H1 (cell line): ENCODE results near the gene SCNN1B. TPM values are rescaled to one million over a fixed set of nuclear protein-coding genes. Genes with fewer than 3 reads are reported as not detected.

ENCODE experiments used
- CTCF ChIA-PET: fragments of 300-600 bp; sonication (Branson Sonifier 250); formaldehyde crosslinking; loops from one replicate; lab custom pipeline; 2021; ENCODE audit not compliant: partially characterized antibody; lab: Charles Lee
- POLR2A ChIA-PET: fragments of 300-600 bp; sonication (Branson Sonifier 250); formaldehyde crosslinking; loops from one replicate; lab custom pipeline; 2021; ENCODE audit warnings: inconsistent platforms; ENCODE audit not compliant: partially characterized antibody; lab: Charles Lee
- DNase-seq, 2 experiments: peaks; one replicate each; pipeline versions ENCODE4 v3.0.0 to v3.0.0-alpha.2; 2010 to 2022; ENCODE audit warnings: low spot score in 2 of 2, low read depth in 1 of 2, mixed read lengths in 1 of 2
- FAIRE-seq: peaks from 2 replicates; lab custom pipeline; 2011; peaks lifted over from hg19 to GRCh38; lab: Jason Lieb, UNC
- H2AFZ ChIP-seq: 2 replicates; pipeline ENCODE4 v1.8.1; 2012; ENCODE audit warnings: low read length, inconsistent platforms
- H2AK5ac ChIP-seq: 2 replicates; pipeline ENCODE4 v1.6.1; 2013; ENCODE audit warnings: low read depth, low read length
- H2BK120ac ChIP-seq: replicated peaks from 2 replicates; pipeline ENCODE3; 2013; ENCODE audit warnings: low read depth, low read length, inconsistent platforms
- H2BK12ac ChIP-seq: 2 replicates; pipeline ENCODE4 v1.6.1; 2013; ENCODE audit warnings: low read depth, low read length
- H2BK15ac ChIP-seq: 2 replicates; pipeline ENCODE4 v1.6.1; 2013; ENCODE audit warnings: low read length
- H2BK20ac ChIP-seq: 2 replicates; pipeline ENCODE4 v1.6.1; 2013; ENCODE audit warnings: low read length
- H2BK5ac ChIP-seq: 2 replicates; pipeline ENCODE4 v1.6.1; 2013; ENCODE audit warnings: low read depth, low read length
- H3K14ac ChIP-seq: 2 replicates; pipeline ENCODE4 v1.6.1; 2013; ENCODE audit warnings: inconsistent platforms; ENCODE audit not compliant: insufficient read length
- H3K18ac ChIP-seq: 2 replicates; pipeline ENCODE4 v1.6.1; 2013; ENCODE audit warnings: low read length; ENCODE audit errors: extremely low read depth
- H3K23ac ChIP-seq: 2 replicates; pipeline ENCODE4 v1.6.1; 2013; ENCODE audit warnings: inconsistent platforms; ENCODE audit not compliant: insufficient read length
- H3K23me2 ChIP-seq: 2 replicates; pipeline ENCODE4 v1.6.1; 2013; ENCODE audit warnings: low read depth, low read length
- H3K27ac ChIP-seq: 2 replicates; pipeline ENCODE4 v1.6.1; 2011; ENCODE audit warnings: low read depth, low read length, inconsistent platforms
- H3K27me3 ChIP-seq, 4 experiments: replicated peaks in 1 of 4; 1 replicate in 1 of 4; 2 replicates in 3 of 4; pipeline versions ENCODE4 v1.6.1 to v1.8.1; 2011 to 2013; ENCODE audit warnings: low read length in 3 of 4, mild to moderate bottlenecking in 3 of 4, inconsistent platforms in 2 of 4, mixed read lengths in 2 of 4, moderate library complexity in 1 of 4; ENCODE audit not compliant: control insufficient read depth in 3 of 4, insufficient read depth in 3 of 4; ENCODE audit errors: extremely low read depth in 1 of 4
- H3K36me3 ChIP-seq, 4 experiments: 2 replicates each; pipeline versions ENCODE4 v1.6.1 to v1.8.1; 2011 to 2013; ENCODE audit warnings: mild to moderate bottlenecking in 4 of 4, low read length in 3 of 4, moderate library complexity in 2 of 4, control low read depth in 1 of 4, inconsistent platforms in 1 of 4; ENCODE audit not compliant: insufficient read depth in 4 of 4, control insufficient read depth in 2 of 4
- H3K4ac ChIP-seq: replicated peaks from 2 replicates; pipeline ENCODE3; 2013; ENCODE audit warnings: low read length, low read depth, mixed read lengths, inconsistent platforms; ENCODE audit not compliant: insufficient read length
- H3K4me1 ChIP-seq, 4 experiments: replicated peaks in 1 of 4; 1 replicate in 1 of 4; 2 replicates in 3 of 4; pipeline versions ENCODE4 v1.6.1 to v1.8.1; 2011 to 2013; ENCODE audit warnings: low read length in 3 of 4, inconsistent platforms in 2 of 4, mixed read lengths in 1 of 4; ENCODE audit not compliant: insufficient read depth in 4 of 4, control insufficient read depth in 3 of 4
- H3K4me2 ChIP-seq, 2 experiments: 2 replicates each; pipeline versions ENCODE4 v1.6.1 to v1.8.1; 2011 to 2013; ENCODE audit warnings: low read depth in 2 of 2, low read length in 2 of 2, control low read depth in 1 of 2, inconsistent platforms in 1 of 2, mild to moderate bottlenecking in 1 of 2; ENCODE audit not compliant: insufficient read depth in 1 of 2
- H3K4me3 ChIP-seq, 4 experiments: fragments of 200-600, 300-600 bp in 1 of 4; sonication (generic), shearing (Covaris generic), sonication (Bioruptor Twin) in 1 of 4; 2 replicates each; pipeline versions ENCODE4 v1.5.1 to v1.8.1; 2011 to 2016; ENCODE audit warnings: low read length in 4 of 4, low read depth in 3 of 4, control low read depth in 2 of 4, inconsistent platforms in 2 of 4, mild to moderate bottlenecking in 2 of 4, mixed read lengths in 1 of 4, moderate library complexity in 1 of 4; ENCODE audit not compliant: insufficient read depth in 2 of 4; ENCODE audit errors: extremely low read depth in 1 of 4
- H3K56ac ChIP-seq: replicated peaks from 2 replicates; pipeline ENCODE3; 2013; ENCODE audit warnings: low read depth, mild to moderate bottlenecking, mixed read lengths, low read length, inconsistent platforms; ENCODE audit not compliant: insufficient read length
- H3K79me1 ChIP-seq: 2 replicates; pipeline ENCODE4 v1.6.1; 2013; ENCODE audit warnings: low read depth, low read length, control low read depth
- H3K79me2 ChIP-seq, 2 experiments: 2 replicates each; pipeline versions ENCODE4 v1.6.1 to v1.8.1; 2012 to 2013; ENCODE audit warnings: low read length in 2 of 2, mild to moderate bottlenecking in 2 of 2, inconsistent platforms in 1 of 2; ENCODE audit not compliant: insufficient read depth in 2 of 2, control insufficient read depth in 1 of 2
- H3K9ac ChIP-seq, 4 experiments: replicated peaks in 1 of 4; 1 replicate in 1 of 4; 2 replicates in 3 of 4; pipeline versions ENCODE4 v1.6.1 to v1.8.1; 2011 to 2013; ENCODE audit warnings: low read depth in 3 of 4, low read length in 3 of 4, control low read depth in 2 of 4, mild to moderate bottlenecking in 2 of 4, moderate library complexity in 2 of 4, inconsistent platforms in 1 of 4; ENCODE audit errors: extremely low read depth in 1 of 4
- H3K9me3 ChIP-seq, 2 experiments: 2 replicates each; pipeline versions ENCODE4 v1.6.1 to v1.8.1; 2012 to 2013; ENCODE audit warnings: mild to moderate bottlenecking in 2 of 2, moderate library complexity in 2 of 2, control low read depth in 1 of 2, inconsistent platforms in 1 of 2, low read depth in 1 of 2, low read length in 1 of 2, mixed read lengths in 1 of 2; ENCODE audit not compliant: insufficient read depth in 2 of 2
- H4K20me1 ChIP-seq, 2 experiments: replicated peaks in 1 of 2; 2 replicates each; pipeline versions ENCODE3 to v1.8.1; 2011 to 2013; ENCODE audit warnings: inconsistent platforms in 2 of 2, low read length in 2 of 2, mild to moderate bottlenecking in 1 of 2; ENCODE audit not compliant: insufficient read depth in 2 of 2, control insufficient read depth in 1 of 2
- H4K5ac ChIP-seq: 2 replicates; pipeline ENCODE4 v1.6.1; 2013; ENCODE audit warnings: low read length, low read depth, mixed read lengths, inconsistent platforms; ENCODE audit not compliant: insufficient read length
- H4K8ac ChIP-seq: 2 replicates; pipeline ENCODE4 v1.8.0; 2013; ENCODE audit warnings: mild to moderate bottlenecking, moderate library complexity, low read length, inconsistent platforms; ENCODE audit not compliant: insufficient read depth; ENCODE audit errors: extremely low read depth
- H4K91ac ChIP-seq: replicated peaks from 2 replicates; pipeline ENCODE3; 2013; ENCODE audit warnings: low read length, mixed read lengths, inconsistent platforms; ENCODE audit not compliant: insufficient read length
- WGBS, 2 experiments: shearing (Covaris generic) in 1 of 2; methylation state at CpG; one replicate each; pipeline versions ENCODE4 v1.1.6 to v1.1.7; 2013 to 2015; ENCODE audit warnings: low lambda C conversion rate in 2 of 2, mixed read lengths in 2 of 2, inconsistent platforms in 1 of 2, low coverage in 1 of 2, missing lambda C conversion rate in 1 of 2; ENCODE audit not compliant: insufficient replicate concordance in 2 of 2, insufficient coverage in 1 of 2, insufficient read length in 1 of 2; ENCODE audit errors: extremely low coverage in 1 of 2, missing lambda C conversion rate in 1 of 2; 5-methylcytosine and 5-hydroxymethylcytosine counted together
- polyA plus RNA-seq, 7 experiments: library from polyadenylated mRNA; depleted of rRNA in 3 of 7; stranded (reverse) in 5 of 7; unstranded in 2 of 7; fragments of >200 nt in 5 of 7; fragments of 200-250 nt in 2 of 7; gene quantifications; 1 replicate in 5 of 7; 2 replicates in 1 of 7; 4 replicates in 1 of 7; pipeline versions ENCODE4 v1.2.1 to v1.2.3, GENCODE V29; 2011 to 2013; ENCODE audit warnings: missing spikeins in 2 of 7, mixed read lengths in 2 of 7
- total RNA-seq: library from RNA; stranded (reverse); fragmentation: NEBNext Ultra II Directional; extraction: Animal tissue kit (Norgen Biotek cat#: 25700); gene quantifications from 2 replicates; pipeline ENCODE4 v1.2.1, GENCODE V29; 2021
- TF ChIP-seq, protein P1 (sequence below), 3 experiments: IDR thresholded peaks; 1 replicate in 2 of 3; 2 replicates in 1 of 3; pipeline versions ENCODE4 v1.5.1 to v1.6.1; 2011; ENCODE audit warnings: low read length in 3 of 3, mild to moderate bottlenecking in 3 of 3, inconsistent platforms in 2 of 3, low read depth in 1 of 3, moderate library complexity in 1 of 3; ENCODE audit not compliant: insufficient read depth in 1 of 3; ENCODE audit errors: control extremely low read depth in 1 of 3

The SCNN1B gene
- total and polyA plus RNA-seq, 2 of the 8 experiments (the other 6 are each of a cell fraction or from before 2014, with no cell fraction given), result 0.20 to 0.95 TPM

DNA sequence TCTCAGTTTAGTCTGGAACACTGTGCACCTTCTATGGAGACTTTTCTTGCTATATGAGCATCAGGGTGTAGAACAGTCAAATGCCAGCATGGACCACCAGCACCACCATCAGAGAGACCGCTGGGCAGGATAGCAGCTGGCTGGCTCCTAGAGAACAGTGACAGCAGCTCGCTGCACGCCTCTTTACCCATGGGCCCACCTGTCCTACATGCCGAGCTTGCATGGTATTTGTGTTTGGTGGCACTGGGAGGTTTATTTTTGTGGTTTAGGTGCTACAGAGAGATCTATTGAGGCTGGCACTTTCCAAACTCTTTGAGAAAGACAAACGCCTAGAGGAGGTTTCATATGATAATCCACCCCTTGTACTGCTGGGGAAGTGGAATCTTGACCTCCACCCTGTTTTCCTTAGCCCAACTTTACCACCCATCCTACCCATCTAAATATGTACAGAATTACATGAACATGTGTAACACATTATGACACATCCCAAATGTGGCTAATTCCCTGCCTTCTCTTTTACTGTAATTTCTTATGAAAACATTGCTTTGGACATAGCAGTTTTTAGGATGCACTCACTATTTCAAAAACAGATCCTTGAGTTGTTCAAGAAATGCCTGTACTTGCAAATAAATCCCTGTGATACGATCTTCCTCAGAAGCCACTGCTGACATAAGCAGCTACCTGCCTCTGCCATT is 104.6 kb downstream of the SCNN1B start:
- H2BK5ac ChIP-seq, result no peak overlapping the region
- no peak overlapping the region for H2AFZ ChIP-seq
- no peak overlapping the region for H3K4me3 ChIP-seq
- H3K79me1 ChIP-seq, result no peaks in the 10 kb centered on the region
- no peak overlapping the region for H2BK120ac ChIP-seq
- no peak overlapping the region for H2AK5ac ChIP-seq
- no peak overlapping the region for H3K14ac ChIP-seq
- H4K5ac ChIP-seq, result no peak overlapping the region
- POLR2A ChIA-PET, result interaction anchor here (0.8 to 1.4 kb wide), 2 partner anchors 8 to 22 kb away, joined by 3 to 5 read pairs; no protein-coding TSS in a partner anchor
- no peak overlapping the region for H3K4ac ChIP-seq
- no peak overlapping the region for H2BK15ac ChIP-seq
- no peak overlapping the region for H4K91ac ChIP-seq
- H3K9me3 ChIP-seq, result no peaks in the 10 kb centered on the region
- H3K9ac ChIP-seq, result no peak overlapping the region
- no peak overlapping the region for H4K8ac ChIP-seq
- H3K18ac ChIP-seq, result no peak overlapping the region
- no peaks in the 10 kb centered on the region for H3K23me2 ChIP-seq
- TF ChIP-seq, protein P1, sequence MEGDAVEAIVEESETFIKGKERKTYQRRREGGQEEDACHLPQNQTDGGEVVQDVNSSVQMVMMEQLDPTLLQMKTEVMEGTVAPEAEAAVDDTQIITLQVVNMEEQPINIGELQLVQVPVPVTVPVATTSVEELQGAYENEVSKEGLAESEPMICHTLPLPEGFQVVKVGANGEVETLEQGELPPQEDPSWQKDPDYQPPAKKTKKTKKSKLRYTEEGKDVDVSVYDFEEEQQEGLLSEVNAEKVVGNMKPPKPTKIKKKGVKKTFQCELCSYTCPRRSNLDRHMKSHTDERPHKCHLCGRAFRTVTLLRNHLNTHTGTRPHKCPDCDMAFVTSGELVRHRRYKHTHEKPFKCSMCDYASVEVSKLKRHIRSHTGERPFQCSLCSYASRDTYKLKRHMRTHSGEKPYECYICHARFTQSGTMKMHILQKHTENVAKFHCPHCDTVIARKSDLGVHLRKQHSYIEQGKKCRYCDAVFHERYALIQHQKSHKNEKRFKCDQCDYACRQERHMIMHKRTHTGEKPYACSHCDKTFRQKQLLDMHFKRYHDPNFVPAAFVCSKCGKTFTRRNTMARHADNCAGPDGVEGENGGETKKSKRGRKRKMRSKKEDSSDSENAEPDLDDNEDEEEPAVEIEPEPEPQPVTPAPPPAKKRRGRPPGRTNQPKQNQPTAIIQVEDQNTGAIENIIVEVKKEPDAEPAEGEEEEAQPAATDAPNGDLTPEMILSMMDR (IDR thresholded peaks at IDR 0.05; ENCODE audit: control extremely low read depth in 1 of 3, insufficient read depth in 1 of 3, low read depth in 1 of 3, low read length in 3 of 3), result no peak
- H3K36me3 ChIP-seq, result peaks cover 5 to 27% (median 7%) of the 10 kb centered on the region in 4 experiments; a peak in 4 of 8 replicates
- no peak overlapping the region for H3K4me2 ChIP-seq
- DNase-seq (no peak), FAIRE-seq (no peak)
- H3K27me3 ChIP-seq, result no peaks in the 10 kb centered on the region
- H4K20me1 ChIP-seq, result no peaks in the 10 kb centered on the region
- H3K23ac ChIP-seq, result no peak overlapping the region
- no peaks in the 10 kb centered on the region for H3K79me2 ChIP-seq
- 89% methylated on average over 6 of the region's 6 CpGs; no CpG with 5 or more reads in 1 of the 2 experiments for WGBS, 2 experiments
- peaks cover 4 to 14% (median 9%) of the 10 kb centered on the region in 4 experiments for H3K4me1 ChIP-seq
- 0 out of 2 replicates have a peak overlapping the region, but pooled peaks have one; percentile 78 for H2BK12ac ChIP-seq
- H3K56ac ChIP-seq, result no peak overlapping the region
- CTCF ChIA-PET, result interaction anchor here (1.1 to 8.4 kb wide), 6 partner anchors 9 to 224 kb away, joined by 3 to 53 read pairs (median 3); partner anchors contain the start of gene SCNN1G
- H2BK20ac ChIP-seq, result no peak overlapping the region
- no peak overlapping the region for H3K27ac ChIP-seq
